Neural progenitor cell (in vitro differentiated cells): Measurements from ENCODE around the gene NLK. TPM values are rescaled to one million over a fixed set of nuclear protein-coding genes. Genes with fewer than 3 reads are reported as not detected.
A peak's percentile ranks its signal among the peaks of the same experiment; 100 is the strongest.

ENCODE experiments used
- DNase-seq: peaks from one replicate; pipeline ENCODE4 v3.0.0-alpha.2; 2016; ENCODE audit warnings: low spot score
- H2AFZ ChIP-seq: fragments of 200-600 bp; sonication (generic); replicated peaks from 2 replicates; pipeline ENCODE4 v1.6.1; 2016; ENCODE audit warnings: antibody characterized with exemption
- H3F3A ChIP-seq: fragments of 200-600 bp; sonication (generic); 2 replicates; pipeline ENCODE4 v1.6.1; 2016; ENCODE audit warnings: antibody characterized with exemption, low read depth
- H3K27ac ChIP-seq: fragments of 200-600 bp; sonication (generic); 2 replicates; pipeline ENCODE4 v1.5.1; 2016; ENCODE audit warnings: mild to moderate bottlenecking
- H3K27me3 ChIP-seq: fragments of 200-600 bp; sonication (generic); 2 replicates; pipeline ENCODE4 v1.6.1; 2016; ENCODE audit warnings: mild to moderate bottlenecking, moderate library complexity
- H3K36me3 ChIP-seq: fragments of 200-600 bp; sonication (generic); 2 replicates; pipeline ENCODE4 v1.5.1; 2016
- H3K4me1 ChIP-seq: fragments of 200-600 bp; sonication (generic); 2 replicates; pipeline ENCODE4 v1.6.1; 2016; ENCODE audit warnings: mixed run types
- H3K4me2 ChIP-seq: fragments of 200-600 bp; sonication (generic); 2 replicates; pipeline ENCODE4 v1.6.1; 2016
- H3K4me3 ChIP-seq: fragments of 200-600 bp; sonication (generic); 2 replicates; pipeline ENCODE4 v1.5.1; 2016
- H3K79me2 ChIP-seq: fragments of 200-600 bp; sonication (generic); 2 replicates; pipeline ENCODE4 v1.6.1; 2016; ENCODE audit warnings: low read depth
- H3K9ac ChIP-seq: fragments of 200-600 bp; sonication (generic); 2 replicates; pipeline ENCODE4 v1.6.1; 2016
- H3K9me3 ChIP-seq: fragments of 200-600 bp; sonication (generic); 2 replicates; pipeline ENCODE4 v1.5.1; 2016; ENCODE audit warnings: low read depth
- H4K20me1 ChIP-seq: fragments of 200-600 bp; sonication (generic); 2 replicates; pipeline ENCODE4 v1.6.1; 2016; ENCODE audit warnings: low read depth
- H3K27ac Mint-ChIP-seq: 3 replicates; pipeline ENCODE4 v1.8.0; 2021; ENCODE audit warnings: mixed read lengths
- H3K27me3 Mint-ChIP-seq: 2 replicates; pipeline ENCODE4 v1.8.0; 2022; ENCODE audit warnings: low read depth, mild to moderate bottlenecking, inconsistent platforms, moderate library complexity, mixed read lengths; ENCODE audit not compliant: insufficient read depth
- H3K36me3 Mint-ChIP-seq: 3 replicates; pipeline ENCODE4 v1.8.0; 2021; ENCODE audit warnings: mixed read lengths
- H3K4me1 Mint-ChIP-seq: 3 replicates; pipeline ENCODE4 v1.8.0; 2021; ENCODE audit warnings: mixed read lengths
- H3K4me3 Mint-ChIP-seq: 3 replicates; pipeline ENCODE4 v1.8.0; 2021; ENCODE audit warnings: mild to moderate bottlenecking, moderate library complexity, mixed read lengths
- H3K9me3 Mint-ChIP-seq: 3 replicates; pipeline ENCODE4 v1.8.0; 2020; ENCODE audit warnings: mixed read lengths
- CTCF ChIP-seq: fragments of 200-600 bp; sonication (generic); IDR thresholded peaks from 2 replicates; pipeline ENCODE4 v1.5.1; 2017; ENCODE audit warnings: antibody characterized with exemption, mild to moderate bottlenecking
- EZH2 ChIP-seq: fragments of 200-600 bp; sonication (generic); IDR thresholded peaks from 2 replicates; pipeline ENCODE4 v1.6.1; 2017; ENCODE audit warnings: antibody characterized with exemption, mild to moderate bottlenecking, moderate library complexity
- EZH2phosphoT487 ChIP-seq: fragments of 200-600 bp; sonication (generic); IDR thresholded peaks from 2 replicates; pipeline ENCODE4 v1.6.1; 2017; ENCODE audit warnings: antibody characterized with exemption
- total RNA-seq: library from RNA; depleted of rRNA; stranded (reverse); fragments of >200 nt; gene quantifications from 2 replicates; pipeline ENCODE4 v1.2.3, GENCODE V29; 2015; ENCODE audit warnings: low replicate concordance

NLK gene
- total RNA-seq, 1 donor from 2014 or later, result 61.7 TPM

DNA sequence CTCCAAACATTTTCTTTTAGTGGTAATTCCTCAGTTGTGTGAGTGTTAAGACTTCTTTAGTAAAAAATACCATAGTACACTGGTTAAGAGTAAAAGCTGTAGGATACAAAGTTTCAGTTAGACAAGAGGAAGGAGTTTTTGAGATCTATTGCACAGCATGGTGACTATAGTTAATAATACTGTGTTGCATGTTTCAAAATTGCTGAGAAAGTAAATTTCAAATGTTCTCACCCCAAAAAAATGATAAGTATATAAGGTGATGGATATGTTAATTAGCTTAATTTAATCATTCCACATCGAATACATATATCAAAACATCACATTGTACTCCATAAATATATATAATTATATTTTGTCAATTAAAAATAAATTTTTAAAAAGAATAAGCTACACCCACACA lies 22.0 kb upstream of the NLK start:
- H3K4me3 Mint-ChIP-seq, result no peak overlapping the region
- Histone ChIP-seq H3F3A (no peaks in the 10 kb centered on the region), H2AFZ (no peak overlapping the region), H3K4me1 (no peaks in the 10 kb centered on the region), H3K4me3 (no peak overlapping the region), H3K4me2 (no peak overlapping the region), H3K79me2 (no peaks in the 10 kb centered on the region), H3K9me3 (no peaks in the 10 kb centered on the region), H3K36me3 (no peaks in the 10 kb centered on the region), H3K27me3 (no peaks in the 10 kb centered on the region), H3K9ac (no peak overlapping the region), H3K27ac (no peak overlapping the region), H4K20me1 (no peaks in the 10 kb centered on the region)
- H3K4me1 Mint-ChIP-seq, result no peaks in the 10 kb centered on the region
- no peaks in the 10 kb centered on the region for H3K9me3 Mint-ChIP-seq
- no peak for TF ChIP-seq CTCF
- TF ChIP-seq EZH2, result no peak
- no peak overlapping the region for H3K27ac Mint-ChIP-seq
- no peaks in the 10 kb centered on the region for H3K27me3 Mint-ChIP-seq
- DNase-seq, result no peak
- no peaks in the 10 kb centered on the region for H3K36me3 Mint-ChIP-seq

GRCh38 chr17:28029044-28029443 lies 13.4 kb upstream of the NLK start:
- no peak for DNase-seq
- H3K4me2 ChIP-seq, result no peak overlapping the region
- no peaks in the 10 kb centered on the region for H3K36me3 ChIP-seq
- no peaks in the 10 kb centered on the region for H4K20me1 ChIP-seq
- no peak overlapping the region for H3K27ac ChIP-seq
- H3K9me3 ChIP-seq, result no peaks in the 10 kb centered on the region
- Mint-ChIP-seq H3K36me3 (no peaks in the 10 kb centered on the region), H3K4me3 (peak overlapping the region; percentile 9), H3K9me3 (no peaks in the 10 kb centered on the region), H3K4me1 (no peaks in the 10 kb centered on the region), H3K27ac (no peak overlapping the region), H3K27me3 (peaks cover 2% of the 10 kb centered on the region)
- H2AFZ ChIP-seq, result no peak overlapping the region
- TF ChIP-seq CTCF (no peak), EZH2phosphoT487 (no peak), EZH2 (no peak)
- H3K79me2 ChIP-seq, result no peaks in the 10 kb centered on the region
- no peak overlapping the region for H3K9ac ChIP-seq
- H3F3A ChIP-seq, result no peaks in the 10 kb centered on the region
- H3K4me3 ChIP-seq, result no peak overlapping the region
- no peaks in the 10 kb centered on the region for H3K4me1 ChIP-seq
- H3K27me3 ChIP-seq, result no peaks in the 10 kb centered on the region

DNA sequence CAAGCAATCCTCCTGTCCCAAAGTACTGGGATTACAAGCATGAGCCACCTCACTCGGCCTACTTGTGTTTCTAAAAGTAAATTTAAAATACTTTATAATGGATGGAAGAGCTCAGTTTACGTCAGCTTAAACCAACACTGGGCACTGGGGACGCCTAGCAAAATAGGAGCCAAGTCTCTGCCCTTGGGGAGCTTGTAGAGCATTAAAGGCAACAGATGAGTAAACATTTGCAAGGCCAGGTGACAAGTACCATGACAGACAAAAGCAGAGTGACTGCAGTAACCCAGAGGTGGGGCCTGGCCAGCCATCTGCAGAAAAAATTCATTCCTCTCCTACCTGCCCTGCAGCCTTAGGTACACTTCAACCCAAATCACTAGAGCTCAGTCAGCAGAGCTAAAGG lies 12.1 kb upstream of the NLK start:
- Mint-ChIP-seq H3K9me3 (no peaks in the 10 kb centered on the region), H3K27ac (no peak overlapping the region), H3K4me3 (no peak overlapping the region)

More for the DNA sequence above, 12.1 kb upstream of the NLK start:
- Histone ChIP-seq H3K79me2 (no peaks in the 10 kb centered on the region), H3K36me3 (no peaks in the 10 kb centered on the region), H3K9me3 (no peaks in the 10 kb centered on the region), H3K4me1 (no peaks in the 10 kb centered on the region), H3K4me2 (no peak overlapping the region), H3K27ac (no peak overlapping the region), H2AFZ (no peak overlapping the region), H4K20me1 (no peaks in the 10 kb centered on the region), H3K27me3 (no peaks in the 10 kb centered on the region), H3K9ac (no peak overlapping the region), H3F3A (no peaks in the 10 kb centered on the region), H3K4me3 (no peak overlapping the region)
- peaks cover 5% of the 10 kb centered on the region for H3K27me3 Mint-ChIP-seq
- DNase-seq, result no peak
- H3K4me1 Mint-ChIP-seq, result peaks cover 3% of the 10 kb centered on the region
- TF ChIP-seq EZH2, result no peak
- no peak for TF ChIP-seq CTCF
- no peak for TF ChIP-seq EZH2phosphoT487
- H3K36me3 Mint-ChIP-seq, result no peaks in the 10 kb centered on the region
